ENCODE data around the gene HAUS6.

DNA sequence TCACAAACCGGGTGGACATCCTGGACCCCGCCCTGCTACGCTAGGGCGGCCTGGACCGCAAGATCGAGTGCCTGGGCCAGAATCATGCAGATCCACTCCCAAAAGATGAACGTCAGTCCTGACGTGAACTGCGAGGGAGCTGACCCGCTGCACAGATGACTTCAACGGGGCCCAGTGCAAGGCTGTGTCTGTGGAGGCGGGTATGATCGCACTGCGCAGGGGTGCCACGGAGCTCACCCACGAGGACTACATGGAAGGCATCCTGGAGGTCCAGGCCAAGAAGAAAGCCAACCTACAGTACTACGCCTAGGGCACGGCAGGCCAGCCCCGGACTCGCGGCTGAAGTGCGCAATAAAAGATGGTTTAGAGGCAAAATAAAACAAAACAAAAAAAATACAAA lies 74.9 kb downstream of the HAUS6 start:
- TF ChIP-seq ZNF670 (CRISPR knock-in tag; IDR thresholded peaks at IDR 0.05; ENCODE audit: borderline replicate concordance), result no peak
- no peak for TF ChIP-seq ZMYM4 (CRISPR knock-in tag; IDR thresholded peaks at IDR 0.05)
- TF ChIP-seq, protein P1, sequence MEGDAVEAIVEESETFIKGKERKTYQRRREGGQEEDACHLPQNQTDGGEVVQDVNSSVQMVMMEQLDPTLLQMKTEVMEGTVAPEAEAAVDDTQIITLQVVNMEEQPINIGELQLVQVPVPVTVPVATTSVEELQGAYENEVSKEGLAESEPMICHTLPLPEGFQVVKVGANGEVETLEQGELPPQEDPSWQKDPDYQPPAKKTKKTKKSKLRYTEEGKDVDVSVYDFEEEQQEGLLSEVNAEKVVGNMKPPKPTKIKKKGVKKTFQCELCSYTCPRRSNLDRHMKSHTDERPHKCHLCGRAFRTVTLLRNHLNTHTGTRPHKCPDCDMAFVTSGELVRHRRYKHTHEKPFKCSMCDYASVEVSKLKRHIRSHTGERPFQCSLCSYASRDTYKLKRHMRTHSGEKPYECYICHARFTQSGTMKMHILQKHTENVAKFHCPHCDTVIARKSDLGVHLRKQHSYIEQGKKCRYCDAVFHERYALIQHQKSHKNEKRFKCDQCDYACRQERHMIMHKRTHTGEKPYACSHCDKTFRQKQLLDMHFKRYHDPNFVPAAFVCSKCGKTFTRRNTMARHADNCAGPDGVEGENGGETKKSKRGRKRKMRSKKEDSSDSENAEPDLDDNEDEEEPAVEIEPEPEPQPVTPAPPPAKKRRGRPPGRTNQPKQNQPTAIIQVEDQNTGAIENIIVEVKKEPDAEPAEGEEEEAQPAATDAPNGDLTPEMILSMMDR (CRISPR knock-in tag; IDR thresholded peaks at IDR 0.05), result no peak
- no peak for TF ChIP-seq ZNF441 (CRISPR knock-in tag; IDR thresholded peaks at IDR 0.05; ENCODE audit: borderline replicate concordance)
- no peak for TF ChIP-seq JUN (CRISPR knock-in tag; IDR thresholded peaks at IDR 0.05)
- no peak for TF ChIP-seq MATR3 (CRISPR knock-in tag; IDR thresholded peaks at IDR 0.05)
- no peak for TF ChIP-seq EZH2 (conservative IDR thresholded peaks at IDR 0.05; ENCODE audit: low read depth, low read length)
- TF ChIP-seq RAD21 (CRISPR knock-in tag; IDR thresholded peaks at IDR 0.05), result no peak

All from HepG2 (cell line).